Stimulated activated CD8-positive, alpha-beta memory T cell treated with anti-CD3 and anti-CD28 coated beads, Interleukin-15, amount 100 ng/mL, for 1 hour (primary cell): ENCODE measurements around the gene S1PR2.
"Not testable (repeated sequence)": the region's sequence is repeated elsewhere in the genome, so short reads cannot be mapped to it uniquely, and the experiment has no call there.

Experiments used
- DNase-seq: peaks from one replicate; pipeline ENCODE4 v3.0.0-alpha.2; 2020; ENCODE audit warnings: low read depth

S1PR2 gene

GRCh38 chr19:10223488-10224213 lies 7.5 kb downstream of the S1PR2 start:
- DNase-seq = no peak

- DNase-seq = no peak
Observed at GRCh38 chr19:10222201-10222890, 8.8 kb downstream of the S1PR2 start.

GRCh38 chr19:10220695-10221094 lies 10.4 kb downstream of the S1PR2 start:
- DNase-seq = no peak

GRCh38 chr19:10219678-10220077 lies 11.5 kb downstream of the S1PR2 start:
- DNase-seq = no peak

GRCh38 chr19:10217085-10217484 lies 14.0 kb downstream of the S1PR2 start:
- DNase-seq = no peak

GRCh38 chr19:10214784-10215183 lies 16.3 kb downstream of the S1PR2 start:
- no peak for DNase-seq

GRCh38 chr19:10211691-10212090 lies 19.4 kb downstream of the S1PR2 start:
- no peak for DNase-seq

GRCh38 chr19:10211061-10211460 lies 20.1 kb downstream of the S1PR2 start:
- DNase-seq = no peak

- DNase-seq = no peak
Observed at GRCh38 chr19:10209315-10209714, 21.8 kb downstream of the S1PR2 start.

GRCh38 chr19:10207026-10207425 lies 24.1 kb downstream of the S1PR2 start:
- no peak for DNase-seq

- DNase-seq = no peak
Observed at GRCh38 chr19:10206226-10206885, 24.8 kb downstream of the S1PR2 start.

GRCh38 chr19:10205636-10206035 lies 25.5 kb downstream of the S1PR2 start:
- DNase-seq = no peak

- DNase-seq = no peak
Observed at GRCh38 chr19:10203686-10204085, 27.4 kb downstream of the S1PR2 start.

- DNase-seq = no peak
Observed at GRCh38 chr19:10201176-10201575, 30.0 kb downstream of the S1PR2 start.

GRCh38 chr19:10200101-10200500 lies 31.0 kb downstream of the S1PR2 start:
- DNase-seq = not testable (repeated sequence)

- DNase-seq = not testable (repeated sequence)
Observed at GRCh38 chr19:10198889-10199644, 32.1 kb downstream of the S1PR2 start.

GRCh38 chr19:10195199-10195519 lies 36.0 kb downstream of the S1PR2 start:
- DNase-seq = no peak

GRCh38 chr19:10194500-10195198 lies 36.5 kb downstream of the S1PR2 start, which contains the start of gene DNMT1:
Gene DNMT1 (minus strand): TSS chr19:10194953. CDS start chr19:10194899, 54 bp downstream.
- DNase-seq = peak; percentile 96

- DNase-seq = peak; percentile 2
Observed at GRCh38 chr19:10193790-10194499, 37.2 kb downstream of the S1PR2 start.

GRCh38 chr19:10192922-10193321 lies 38.2 kb downstream of the S1PR2 start:
- no peak for DNase-seq

- no peak for DNase-seq
Observed at GRCh38 chr19:10191347-10191746, 39.8 kb downstream of the S1PR2 start.
